NCI-H187 (cell line): ENCODE measurements around the gene DNAJC8.

ENCODE experiments used
- DNase-seq, 2 experiments: peaks; one replicate each; lab custom pipeline; 2025; lab: John Stamatoyannopoulos, UW

DNAJC8 gene

DNA sequence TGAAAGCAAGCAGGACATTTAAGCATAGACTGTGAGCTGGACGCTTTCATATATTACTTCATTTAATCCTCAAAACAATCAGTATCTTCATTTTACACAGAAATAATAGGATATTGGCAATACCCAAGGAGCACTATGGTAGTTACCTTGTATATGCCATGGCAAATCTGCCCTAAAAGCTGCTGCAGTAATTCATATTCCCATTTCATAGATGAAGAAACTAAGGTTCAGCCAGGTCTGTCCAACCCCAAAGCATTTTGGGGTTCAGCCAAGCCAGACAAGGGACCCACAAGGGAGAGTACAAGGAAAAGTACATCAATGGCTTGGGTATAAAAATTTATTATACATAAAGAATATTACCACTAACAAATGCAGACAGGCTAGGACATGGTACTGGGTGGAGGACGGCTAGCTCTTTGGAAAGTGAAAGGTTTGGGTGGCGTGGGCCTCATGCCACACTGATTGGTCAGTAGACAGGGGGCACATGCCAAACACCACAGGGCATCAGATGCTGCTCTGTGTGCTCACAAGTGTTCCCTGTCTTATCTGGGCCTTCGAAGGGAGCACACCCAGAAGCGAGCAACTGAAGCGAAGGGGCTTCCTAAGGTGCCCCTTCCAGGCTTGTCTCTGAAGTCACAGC is 32.5 kb downstream of the DNAJC8 start:
- DNase-seq, result no peak

GRCh38 chr1:28199328-28200233 is 33.2 kb downstream of the DNAJC8 start:
- no peak for DNase-seq

GRCh38 chr1:28197682-28198415 is 35.0 kb downstream of the DNAJC8 start:
- no peak for DNase-seq

DNA sequence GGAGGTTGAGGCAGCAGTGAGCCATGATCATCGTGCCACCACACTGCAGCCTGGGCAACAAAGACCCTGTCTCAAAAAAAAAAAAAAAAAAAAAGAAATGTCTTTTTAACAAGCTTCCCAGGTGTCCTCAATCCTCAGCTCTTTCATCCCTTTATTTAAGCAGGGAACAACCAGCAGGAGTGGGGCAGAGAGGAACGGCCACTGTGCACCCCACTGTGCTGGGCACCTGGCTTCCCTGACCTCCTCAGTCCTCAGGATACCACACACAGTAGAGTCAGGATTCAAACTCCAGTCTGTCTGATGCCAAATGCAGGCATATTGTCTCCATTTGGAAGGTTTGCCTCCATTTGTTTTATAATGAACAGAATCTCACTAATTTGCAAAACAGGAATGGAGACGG is 36.5 kb downstream of the DNAJC8 start:
- no peak for DNase-seq

DNA sequence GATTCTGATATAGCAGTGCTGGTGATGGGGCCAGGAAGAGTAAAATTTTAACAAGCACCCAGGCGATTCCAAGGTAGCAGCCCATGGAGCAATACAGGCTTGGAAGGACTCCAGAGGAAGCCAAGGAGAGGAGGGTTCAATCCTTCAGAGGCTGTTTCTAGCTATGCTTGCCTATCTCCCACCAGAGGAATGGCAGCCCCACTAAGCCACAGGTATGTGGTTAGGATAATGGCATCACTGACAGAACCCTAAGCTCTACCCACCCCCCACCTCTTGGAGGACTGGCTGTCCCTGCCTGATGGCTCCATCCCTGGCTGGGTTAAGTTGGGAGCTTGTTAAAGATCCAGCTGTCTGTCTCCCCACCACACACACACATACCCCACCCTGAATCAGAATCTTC is 37.0 kb downstream of the DNAJC8 start:
- DNase-seq, result no peak

DNA sequence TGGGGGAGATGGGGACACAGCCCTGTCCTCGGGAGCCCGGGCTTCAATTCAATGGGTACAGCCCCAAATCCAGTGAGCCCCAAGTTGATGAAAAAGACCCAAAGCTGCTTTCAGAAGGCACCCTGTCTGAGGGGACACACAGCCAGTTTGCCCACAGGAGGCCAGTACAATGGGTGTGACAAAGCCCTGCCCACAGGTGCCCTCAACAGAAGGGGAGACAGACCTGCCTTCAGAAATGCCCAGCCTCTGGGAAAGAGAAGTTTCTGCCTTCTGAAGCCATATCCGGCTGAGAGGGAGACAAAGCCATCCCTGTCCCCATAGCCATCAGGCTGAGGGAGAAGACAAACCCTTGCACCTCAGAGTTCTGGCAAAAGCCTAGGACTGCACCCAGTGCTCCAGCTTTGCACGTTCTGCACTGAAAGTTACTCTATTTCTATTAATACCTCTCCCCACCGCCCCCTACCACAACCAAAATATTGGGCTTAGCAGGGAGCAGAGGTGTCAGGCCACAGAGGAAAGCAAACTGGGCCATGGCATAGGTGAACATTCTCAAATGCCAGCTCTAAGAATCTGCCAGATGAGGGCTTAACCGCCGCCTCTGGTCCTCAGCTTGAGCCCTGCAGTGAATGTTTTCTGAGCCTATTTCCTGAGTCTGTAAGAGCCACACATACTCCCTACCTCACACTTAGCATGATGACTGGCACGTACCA is 38.3 kb downstream of the DNAJC8 start:
- DNase-seq, result no peak

DNA sequence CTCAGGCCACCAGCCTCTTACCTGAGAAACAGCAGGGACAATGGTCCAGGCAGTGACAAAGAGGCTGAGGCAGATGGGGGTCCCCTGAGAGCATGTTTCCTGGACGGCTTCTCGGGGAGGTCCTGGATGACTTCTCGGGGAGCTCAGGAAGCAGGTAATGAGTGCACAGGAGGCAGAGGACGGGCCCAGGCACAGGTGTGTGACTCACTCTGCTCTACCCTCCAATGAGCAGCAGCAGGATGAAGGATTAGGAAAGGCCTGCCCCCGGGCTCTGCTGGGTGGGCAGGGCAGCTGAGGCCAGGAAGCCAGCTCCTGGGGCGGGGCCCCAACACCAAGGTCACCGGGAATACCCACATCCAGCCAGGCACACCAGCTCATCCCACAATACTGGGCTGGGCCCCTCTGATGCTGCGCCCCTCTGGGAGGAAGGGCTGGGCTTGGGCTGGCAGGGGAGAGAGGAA is 39.1 kb downstream of the DNAJC8 start:
- DNase-seq, result no peak

DNA sequence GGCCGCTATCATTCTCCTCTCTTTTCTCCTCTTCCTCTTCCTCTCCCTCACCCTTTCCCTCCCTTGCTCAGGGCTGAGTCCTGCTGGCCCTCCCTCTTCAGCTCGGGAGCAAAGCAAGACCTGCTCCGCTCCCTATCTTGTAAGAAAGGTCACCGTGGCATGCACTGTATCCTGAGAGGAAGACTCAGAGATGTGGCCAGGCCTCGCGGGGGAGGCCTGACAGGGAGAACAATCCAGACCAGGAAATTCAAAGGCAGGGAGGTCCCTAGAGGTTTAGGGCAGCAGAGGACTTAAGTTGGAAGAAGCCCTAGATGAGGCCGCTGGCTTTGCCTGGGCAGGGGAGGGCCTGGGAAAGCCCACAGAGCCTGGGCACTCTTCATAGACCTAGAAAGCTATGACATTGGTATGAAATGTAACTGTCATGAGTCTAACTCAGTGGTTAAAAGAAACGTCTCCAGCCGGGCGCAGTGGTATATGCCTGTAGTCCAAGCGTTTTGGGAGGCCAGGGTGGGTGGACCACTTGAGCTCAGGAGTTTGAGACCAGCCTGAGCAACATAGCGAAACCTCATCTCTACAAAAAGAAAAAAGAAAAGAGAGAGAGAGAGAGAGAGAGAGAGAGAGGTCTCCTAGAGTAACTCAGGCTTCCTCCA is 41.7 kb downstream of the DNAJC8 start:
- no peak for DNase-seq

GRCh38 chr1:28190337-28190979 is 42.4 kb downstream of the DNAJC8 start:
- no peak for DNase-seq

- DNase-seq, result no peak
These were observed 47.8 kb downstream of the DNAJC8 start for GRCh38 chr1:28185071-28185470.

DNA sequence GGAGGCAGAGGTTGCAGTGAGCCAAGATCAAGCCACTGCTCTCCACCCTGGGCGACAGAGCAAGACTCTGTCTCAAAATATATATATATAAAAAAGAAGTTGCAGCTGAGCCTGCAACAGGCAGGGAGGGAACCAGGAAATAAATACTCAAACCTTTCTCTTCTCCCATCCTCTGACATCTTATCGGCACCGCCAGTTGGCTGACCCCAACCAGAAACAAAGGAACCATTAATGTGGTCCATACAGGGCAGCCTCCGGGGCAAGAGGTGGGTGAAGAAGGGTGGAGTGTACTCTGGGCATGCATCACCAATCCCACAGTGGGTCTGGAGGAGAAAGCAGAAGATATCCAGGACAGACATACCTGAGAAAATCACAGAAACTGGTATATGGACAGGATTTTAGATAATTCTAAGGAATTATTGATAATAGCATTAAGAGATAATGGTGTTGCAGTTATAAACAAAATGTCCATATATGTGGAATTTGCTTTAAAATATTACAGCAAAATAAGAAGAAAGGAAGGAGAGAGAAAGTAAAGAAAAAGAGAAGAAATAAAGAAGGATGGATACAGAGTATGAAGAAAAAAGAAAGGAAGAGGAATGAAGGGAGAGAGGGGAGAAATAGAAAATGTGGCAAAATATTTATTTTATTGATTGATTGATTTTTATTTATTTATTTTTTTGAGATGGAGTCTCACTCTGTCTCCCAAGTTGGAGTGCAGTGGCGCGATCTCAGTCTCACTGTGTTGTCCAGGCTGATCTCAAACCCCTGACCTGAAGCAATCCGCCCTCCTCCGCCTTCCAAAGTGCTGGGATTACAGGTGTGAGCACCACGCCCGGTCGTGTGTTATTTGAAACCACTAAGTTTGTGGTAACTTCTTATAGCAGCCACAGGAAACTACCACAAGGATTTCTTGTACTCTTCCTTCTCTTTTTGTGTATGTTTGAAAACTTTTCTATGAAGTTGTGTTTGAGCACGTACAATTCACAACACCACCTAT is 52.2 kb downstream of the DNAJC8 start:
- DNase-seq, result no peak

- DNase-seq, result no peak
These were observed 53.9 kb downstream of the DNAJC8 start for GRCh38 chr1:28178690-28179485.

DNA sequence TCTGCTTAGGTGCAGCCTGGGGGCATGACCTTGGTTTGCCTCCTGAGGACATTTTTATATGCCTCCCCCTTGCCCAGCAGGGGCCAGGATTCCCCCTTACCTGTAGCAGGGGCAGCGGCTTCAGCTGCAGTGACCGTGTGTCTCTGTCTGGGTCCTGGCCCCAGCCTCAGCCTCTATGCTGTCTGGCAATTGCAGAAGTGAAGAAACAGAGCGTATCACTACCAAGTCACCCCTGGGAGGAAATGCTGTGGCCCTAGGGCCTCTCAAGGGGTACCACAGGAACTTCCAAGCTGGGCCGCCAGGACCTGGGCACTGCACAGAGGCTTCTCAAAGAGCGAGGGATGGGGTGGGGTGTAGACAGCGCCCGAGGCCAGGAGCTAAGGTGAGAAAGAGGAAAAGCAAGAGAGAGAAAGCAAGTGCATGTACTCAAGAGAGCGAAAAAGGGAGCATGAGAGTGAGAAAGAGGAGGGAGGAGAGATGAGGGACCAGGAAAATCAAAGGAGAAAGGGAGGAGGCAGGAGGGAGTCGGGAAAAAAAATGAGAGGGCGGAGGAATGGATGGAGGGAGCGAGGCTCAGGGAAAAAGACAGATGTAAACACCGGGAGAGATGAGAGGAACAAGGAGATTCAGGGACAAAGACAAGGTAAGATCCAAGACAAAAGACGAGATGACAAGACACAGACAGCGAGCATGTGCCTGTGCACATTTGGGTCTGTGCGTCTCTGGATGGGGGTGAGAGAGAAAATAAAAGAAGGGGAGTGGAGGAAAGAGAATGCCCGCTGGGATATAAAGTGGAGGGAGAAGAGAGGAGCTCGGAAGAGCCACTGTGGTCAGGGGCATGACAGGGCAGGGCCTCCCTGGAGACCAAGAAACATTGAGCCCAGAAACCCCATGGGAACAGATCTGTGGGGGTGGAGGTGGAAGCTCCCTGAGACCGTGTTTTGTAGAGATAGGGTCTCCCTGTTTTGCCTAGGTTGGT is 56.0 kb downstream of the DNAJC8 start, which contains the start of gene PTAFR:
PTAFR (minus strand) TSS at position 199 of the 979 bp plus-strand sequence. CDS start 25,669 bp downstream, outside the sequence.
- no peak for DNase-seq

DNA sequence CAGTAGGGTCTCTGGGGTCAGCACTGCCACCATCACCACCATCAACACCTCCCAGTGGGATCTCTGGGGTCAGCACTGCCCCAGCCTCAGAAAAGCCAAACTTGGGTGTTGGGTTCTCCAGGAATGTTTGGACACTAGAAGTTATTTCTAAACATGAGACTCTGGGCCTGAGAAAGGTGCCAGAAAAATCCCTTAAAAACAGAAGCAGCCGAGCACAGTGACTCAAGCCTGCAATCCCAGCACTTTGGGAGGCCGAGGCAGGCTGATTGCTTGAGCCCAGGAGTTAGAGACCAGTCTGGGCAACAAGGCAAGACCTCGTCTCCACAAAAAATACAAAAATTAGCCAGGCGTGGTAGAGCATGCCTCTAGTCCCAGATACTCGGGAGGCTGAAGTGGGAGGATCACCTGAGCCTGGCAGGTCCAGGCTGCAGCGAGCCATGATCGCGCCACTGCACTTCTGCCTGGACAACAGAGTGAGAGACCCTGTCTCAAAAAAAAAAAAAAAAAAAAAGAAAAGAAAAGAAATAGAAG is 56.8 kb downstream of the DNAJC8 start:
- no peak for DNase-seq

GRCh38 chr1:28173980-28174297 is 58.9 kb downstream of the DNAJC8 start:
- no peak for DNase-seq

GRCh38 chr1:28173151-28173979 is 59.5 kb downstream of the DNAJC8 start:
- no peak for DNase-seq
